ENCODE results near the gene ZNF652.

DNA sequence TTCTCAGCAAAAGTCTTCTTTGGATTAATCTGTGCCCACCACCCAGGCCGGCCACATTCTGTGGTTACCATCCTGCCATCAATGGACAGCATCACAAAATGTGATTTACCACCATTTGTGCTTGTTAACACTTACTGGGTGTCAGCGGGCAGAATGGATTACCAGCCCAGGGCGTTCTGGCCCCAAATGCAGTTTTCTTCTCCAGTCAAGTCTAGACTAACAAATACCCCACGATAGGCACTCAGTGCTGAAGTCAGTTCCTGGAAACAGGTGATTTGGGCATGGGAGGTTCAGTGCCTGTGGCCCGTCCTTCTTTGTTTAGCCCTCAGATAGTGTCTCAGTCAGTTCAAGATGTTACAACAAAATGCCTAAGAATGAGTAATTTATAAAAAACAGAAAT lies 92.7 kb downstream of the ZNF652 start:
- TF ChIP-seq ARNT (IDR thresholded peaks at IDR 0.05): no peak
- no peak for TF ChIP-seq BHLHE40 (IDR thresholded peaks at IDR 0.05; ENCODE audit: borderline replicate concordance)
- TF ChIP-seq FOXM1 (IDR thresholded peaks at IDR 0.05; ENCODE audit: borderline replicate concordance): no peak
- no peak for TF ChIP-seq L3MBTL2 (conservative IDR thresholded peaks at IDR 0.05)
- TF ChIP-seq LEF1 (IDR thresholded peaks at IDR 0.05; ENCODE audit: borderline replicate concordance): no peak
- TF ChIP-seq HDGF (IDR thresholded peaks at IDR 0.05; ENCODE audit: borderline replicate concordance): no peak
- no peak for TF ChIP-seq SUZ12 (IDR thresholded peaks at IDR 0.05)
- TF ChIP-seq TARDBP (IDR thresholded peaks at IDR 0.05): no peak
- TF ChIP-seq SP1 (IDR thresholded peaks at IDR 0.05): no peak
- TF ChIP-seq, protein P1, sequence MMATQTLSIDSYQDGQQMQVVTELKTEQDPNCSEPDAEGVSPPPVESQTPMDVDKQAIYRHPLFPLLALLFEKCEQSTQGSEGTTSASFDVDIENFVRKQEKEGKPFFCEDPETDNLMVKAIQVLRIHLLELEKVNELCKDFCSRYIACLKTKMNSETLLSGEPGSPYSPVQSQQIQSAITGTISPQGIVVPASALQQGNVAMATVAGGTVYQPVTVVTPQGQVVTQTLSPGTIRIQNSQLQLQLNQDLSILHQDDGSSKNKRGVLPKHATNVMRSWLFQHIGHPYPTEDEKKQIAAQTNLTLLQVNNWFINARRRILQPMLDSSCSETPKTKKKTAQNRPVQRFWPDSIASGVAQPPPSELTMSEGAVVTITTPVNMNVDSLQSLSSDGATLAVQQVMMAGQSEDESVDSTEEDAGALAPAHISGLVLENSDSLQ (IDR thresholded peaks at IDR 0.05): no peak
- no peak for TF ChIP-seq FOXK2 (IDR thresholded peaks at IDR 0.05)
- TF ChIP-seq ELF4 (IDR thresholded peaks at IDR 0.05): no peak
- TF ChIP-seq ZNF384 (IDR thresholded peaks at IDR 0.05): no peak
